GM10266 (cell line): ENCODE data around the gene KLHDC4.
"Not testable (repeated sequence)": the region's sequence is repeated elsewhere in the genome, so short reads cannot be mapped to it uniquely, and the experiment has no call there.

Experiments
- DNase-seq: peaks from one replicate; pipeline ENCODE4 v3.0.0; 2012; ENCODE audit errors: extremely low spot score
- CTCF ChIP-seq: IDR thresholded peaks from 2 replicates; pipeline ENCODE4 v1.5.1; 2012; ENCODE audit warnings: mild to moderate bottlenecking, low read depth; ENCODE audit not compliant: control insufficient read depth, insufficient read depth; ENCODE audit errors: missing control alignments

KLHDC4 gene

DNA sequence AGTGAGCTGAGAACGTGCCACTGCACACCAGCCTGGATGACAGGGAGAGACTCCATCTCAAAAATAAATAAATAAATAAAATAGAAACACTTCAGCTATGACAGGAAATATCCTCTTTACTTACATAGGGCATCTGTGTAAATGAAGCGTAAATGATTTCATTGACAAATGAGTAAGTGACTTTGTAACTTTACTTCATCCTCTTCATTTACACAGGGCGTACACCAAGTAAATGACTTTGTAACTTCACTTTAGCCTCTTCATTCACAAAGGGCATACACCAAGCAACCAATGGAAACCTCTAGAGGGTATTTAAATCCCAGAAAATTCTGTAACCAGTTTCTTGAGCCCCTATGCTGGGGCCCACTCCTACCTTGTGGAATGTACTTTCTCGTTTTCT lies 16.2 kb upstream of the KLHDC4 start:
- DNase-seq: no peak
- TF ChIP-seq CTCF: no peak

- no peak for TF ChIP-seq CTCF
- peak; percentile 51 for DNase-seq
Observed at GRCh38 chr16:87780385-87780989, 14.7 kb upstream of the KLHDC4 start.

- peak; percentile 74 for DNase-seq
- TF ChIP-seq CTCF: peak; percentile 97
Observed at GRCh38 chr16:87778830-87779579, 13.2 kb upstream of the KLHDC4 start.

- no peak for DNase-seq
- TF ChIP-seq CTCF: no peak
Observed at GRCh38 chr16:87778476-87778829, 12.7 kb upstream of the KLHDC4 start.

DNA sequence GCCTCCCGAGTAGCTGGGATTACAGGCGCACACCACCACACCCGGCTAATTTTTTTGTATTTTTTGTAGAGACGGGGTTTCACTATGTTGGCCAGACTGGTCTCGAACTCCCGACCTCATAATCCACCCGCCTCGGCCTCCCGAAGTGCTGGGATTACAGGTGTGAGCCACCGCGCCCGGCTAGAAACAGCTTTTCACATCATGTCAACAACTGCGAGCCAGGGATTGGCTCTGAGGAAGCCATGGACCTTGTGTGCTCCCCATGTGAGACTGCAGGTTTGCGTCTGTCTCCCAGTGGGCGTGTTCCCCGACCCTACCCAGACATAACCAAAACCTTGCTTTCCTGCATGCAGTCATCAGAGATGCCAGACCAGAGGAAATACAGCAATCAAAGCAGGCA lies 8.1 kb upstream of the KLHDC4 start:
- DNase-seq: not testable (repeated sequence)

GRCh38 chr16:87767456-87767855 lies 1.7 kb upstream of the KLHDC4 start:
- not testable (repeated sequence) for DNase-seq

DNA sequence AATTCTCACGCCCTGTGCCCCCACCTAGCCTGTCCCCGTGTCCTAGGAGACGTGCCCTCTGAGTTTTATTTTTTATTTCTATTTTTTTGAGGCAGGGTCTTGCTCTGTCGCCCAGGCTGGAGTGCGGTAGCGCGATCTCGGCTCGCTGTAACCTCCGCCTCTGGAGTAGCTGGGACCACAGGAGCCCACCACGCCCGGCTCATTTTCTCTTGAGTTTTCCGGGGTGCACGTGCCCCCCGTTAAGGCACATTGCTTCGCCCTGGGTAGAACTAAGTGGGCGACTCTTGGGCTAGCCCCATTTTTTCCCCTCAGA lies 655 bp upstream of the KLHDC4 start:
- DNase-seq: no peak
- TF ChIP-seq CTCF: no peak

DNA sequence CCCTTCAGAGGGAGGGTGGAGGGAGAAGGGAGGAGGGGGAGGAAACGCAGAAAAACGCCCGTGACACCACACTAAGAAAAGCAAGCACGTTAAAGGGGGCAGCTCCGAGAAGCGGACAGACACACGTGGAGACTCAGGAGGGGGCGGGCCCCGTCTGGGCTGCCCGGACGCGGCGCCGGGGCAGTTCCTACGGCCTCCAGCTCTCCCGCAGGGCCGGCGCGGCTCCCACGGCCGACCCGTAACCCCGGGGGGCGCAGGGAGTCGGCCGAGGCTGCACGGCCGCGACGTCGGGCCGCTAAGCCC lies 362 bp downstream of the KLHDC4 start:
- DNase-seq: no peak
- TF ChIP-seq CTCF: no peak
